Gastrocnemius medialis (tissue), 4 donors: ENCODE measurements around the gene CRAMP1. TPM values are rescaled to one million over a fixed set of nuclear protein-coding genes. Genes with fewer than 3 reads are reported as not detected.
A peak's percentile ranks its signal among the peaks of the same experiment; 100 is the strongest.

Experiments
- ATAC-seq, 2 donors: fragments of 150-250 bp; one replicate each; pipeline ENCODE4 v1.9.1; 2016
- DNase-seq, 2 donors: peaks; one replicate each; pipeline ENCODE4 v3.0.0-alpha.2; 2019
- H3K27ac ChIP-seq, 4 donors: fragments of 200-600 bp; sonication (generic); 1 replicate in 1 of 4; 2 replicates in 3 of 4; pipeline ENCODE4 v1.5.1; 2016 to 2018; ENCODE audit warnings: mild to moderate bottlenecking in 2 of 4, moderate library complexity in 1 of 4
- H3K27me3 ChIP-seq, 3 donors: fragments of 200-600 bp; sonication (generic) in 2 of 3; 1 replicate in 1 of 3; 2 replicates in 2 of 3; pipeline versions ENCODE4 v1.5.1 to v1.6.0; 2016 to 2019; ENCODE audit warnings: mild to moderate bottlenecking in 1 of 3, moderate library complexity in 1 of 3
- H3K36me3 ChIP-seq, 2 donors: fragments of 200-600 bp; sonication (generic) in 1 of 2; one replicate each; pipeline ENCODE4 v1.5.1; 2017 to 2018
- H3K4me1 ChIP-seq, 2 donors: fragments of 200-600 bp; sonication (generic) in 1 of 2; one replicate each; pipeline ENCODE4 v1.5.1; 2016 to 2017; ENCODE audit warnings: mild to moderate bottlenecking in 2 of 2
- H3K4me3 ChIP-seq, 4 donors: fragments of 200-600 bp; sonication (generic) in 3 of 4; 1 replicate in 1 of 4; 2 replicates in 3 of 4; pipeline ENCODE4 v1.5.1; 2016 to 2019; ENCODE audit warnings: mild to moderate bottlenecking in 2 of 4
- H3K9me3 ChIP-seq, 3 donors: fragments of 200-600 bp; sonication (generic) in 2 of 3; 1 replicate in 1 of 3; 2 replicates in 2 of 3; pipeline ENCODE4 v1.5.1; 2016 to 2019
- CTCF ChIP-seq, 5 experiments: fragments of 450-650 bp in 3 of 5; fragments of 200-600 bp in 2 of 5; sonication (generic) in 2 of 5; IDR thresholded peaks in 4 of 5; conservative IDR thresholded peaks in 1 of 5; 1 replicate in 4 of 5; 2 replicates in 1 of 5; pipeline ENCODE4 v1.5.1; 2016 to 2019; ENCODE audit warnings: antibody characterized with exemption in 5 of 5, mild to moderate bottlenecking in 3 of 5, moderate library complexity in 3 of 5
- POLR2A ChIP-seq, 2 donors: fragments of 450-650 bp; IDR thresholded peaks; one replicate each; pipeline ENCODE4 v1.6.1; 2017; ENCODE audit warnings: antibody characterized with exemption in 2 of 2, mild to moderate bottlenecking in 2 of 2, moderate library complexity in 2 of 2
- in situ Hi-C, 4 donors: fragments of 200-750 bp; cut with MboI; loops; one replicate each; pipeline versions ENCODE4 v1.15.0 to v1.8.0; 2017; ENCODE audit warnings: low sequenced_read_pairs in 4 of 4
- intact Hi-C: fragments of 100-400 bp; cut with DNase I; formaldehyde crosslinking; loops from one replicate; pipeline ENCODE4 v1.15.1; 2023; ENCODE audit warnings: low total_unique reads
- total RNA-seq, 4 donors: library from RNA; depleted of rRNA; stranded (reverse); fragments of >200 nt; gene quantifications; one replicate each; pipeline versions ENCODE4 v1.1.0 to v1.2.3, GENCODE V29; 2016

CRAMP1 gene
- total RNA-seq, 4 donors from 2014 or later = 7.0 to 10.7 (median 8.7) TPM

GRCh38 chr16:1705688-1706385 is 93.7 kb downstream of the CRAMP1 start, which contains the start of gene MAPK8IP3:
Gene MAPK8IP3, plus strand, starts transcription at chr16:1706195. Its CDS starts 145 bp downstream, at chr16:1706340.
- TF ChIP-seq POLR2A (IDR thresholded peaks at IDR 0.05) (peak; percentile 97 to 99), CTCF (IDR thresholded peaks at IDR 0.05 in 4 of 5, conservative IDR thresholded peaks at IDR 0.05 in 1 of 5) (peak; percentile 68 to 100 (median 100))
- H3K36me3 ChIP-seq = no peaks in the 10 kb centered on the region
- DNase-seq (peak; percentile 75 to 88), ATAC-seq (peak; percentile 86 to 91)
- peaks cover 28 to 31% of the 10 kb centered on the region in 2 donors for H3K4me1 ChIP-seq
- peak within 1 kb of the TSS; percentile 85 to 96 (median 88) for H3K4me3 ChIP-seq
- H3K27me3 ChIP-seq = no peaks in the 10 kb centered on the region
- peak within 1 kb of the TSS; percentile 89 to 94 (median 92) for H3K27ac ChIP-seq
- in situ Hi-C loops (no loop called here), intact Hi-C loops (loop anchor here (1.0 to 10.0 kb wide), 6 partner anchors 28 to 284 kb away; partner anchors contain the start of genes CRAMP1, FAHD1, HAGH and IFT140)
- H3K9me3 ChIP-seq = no peaks in the 10 kb centered on the region

DNA sequence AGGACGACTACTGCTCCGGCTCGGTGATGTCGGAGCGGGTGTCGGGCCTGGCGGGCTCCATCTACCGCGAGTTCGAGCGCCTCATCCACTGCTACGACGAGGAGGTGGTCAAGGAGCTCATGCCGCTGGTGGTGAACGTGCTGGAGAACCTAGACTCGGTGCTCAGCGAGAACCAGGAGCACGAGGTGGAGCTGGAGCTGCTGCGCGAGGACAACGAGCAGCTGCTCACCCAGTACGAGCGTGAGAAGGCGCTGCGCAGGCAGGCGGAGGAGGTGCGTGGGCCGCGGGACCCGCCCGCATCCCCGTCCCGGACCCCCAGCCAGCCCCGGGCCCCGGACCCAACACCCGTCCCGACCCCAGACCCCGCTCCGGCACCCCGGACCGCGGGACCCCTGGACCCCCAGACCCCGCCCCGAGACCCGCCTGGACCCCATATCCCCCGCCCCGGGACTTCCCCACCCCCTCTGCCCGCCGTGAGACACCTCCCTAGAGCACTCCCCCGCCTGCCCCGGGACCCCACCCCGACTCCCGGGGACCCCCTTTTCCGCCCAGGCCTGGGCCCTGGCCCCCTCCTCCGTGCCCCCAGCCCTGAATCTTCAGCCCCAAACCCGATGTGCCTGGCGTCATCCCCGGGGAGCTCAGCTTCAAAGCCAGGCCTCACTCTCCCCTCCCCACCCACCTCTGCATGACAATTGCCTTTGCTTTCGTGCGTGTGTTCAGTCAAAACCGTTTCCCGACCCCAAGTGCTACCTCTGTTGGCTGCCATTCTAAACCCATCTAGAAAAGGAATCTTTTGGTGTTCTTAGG is 94.4 kb downstream of the CRAMP1 start:
- peak overlapping the region; percentile 85 to 96 (median 88) for H3K4me3 ChIP-seq
- in situ Hi-C loops (no loop called here), intact Hi-C loops (loop anchor here (1.0 to 10.0 kb wide), 6 partner anchors 28 to 284 kb away; partner anchors contain the start of genes CRAMP1, FAHD1, HAGH and IFT140)
- H3K36me3 ChIP-seq = no peaks in the 10 kb centered on the region
- peaks cover 31 to 32% of the 10 kb centered on the region in 2 donors for H3K4me1 ChIP-seq
- ATAC-seq = peak; percentile 32 to 40
- DNase-seq = peak; percentile 12 to 35
- no peaks in the 10 kb centered on the region for H3K27me3 ChIP-seq
- TF ChIP-seq CTCF (IDR thresholded peaks at IDR 0.05 in 4 of 5, conservative IDR thresholded peaks at IDR 0.05 in 1 of 5) = no peak
- TF ChIP-seq POLR2A (IDR thresholded peaks at IDR 0.05) = no peak
- no peaks in the 10 kb centered on the region for H3K9me3 ChIP-seq
- peak overlapping the region; percentile 89 to 94 (median 92) for H3K27ac ChIP-seq

DNA sequence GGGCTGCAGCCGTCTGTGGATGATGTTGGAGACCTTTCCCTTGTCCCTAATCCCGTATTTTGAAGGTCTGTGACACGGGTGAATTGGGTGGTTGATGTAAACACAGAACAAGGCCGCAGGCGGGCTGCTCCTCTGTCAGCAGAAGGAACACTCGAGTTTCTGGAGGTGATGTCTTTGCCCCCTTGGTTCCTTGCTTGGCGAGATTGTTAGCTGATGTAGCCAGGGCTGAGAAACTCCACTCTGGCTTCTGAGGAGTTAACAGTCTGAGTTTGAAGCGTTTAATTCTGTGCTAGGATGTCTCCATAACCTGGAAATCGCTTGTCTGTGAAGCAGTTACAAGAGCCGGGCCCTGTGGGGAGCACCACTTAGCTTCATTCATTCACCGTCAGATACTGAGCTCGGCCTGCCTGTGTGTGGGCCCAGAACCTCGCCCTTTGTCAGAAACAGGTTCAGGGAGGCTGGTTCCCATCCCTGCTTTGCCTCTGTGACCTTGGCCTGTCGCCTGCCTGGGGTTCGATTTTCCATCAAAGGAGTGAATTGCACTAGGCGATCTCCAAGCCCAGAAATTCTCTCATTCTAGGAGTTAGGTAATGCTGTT is 95.1 kb downstream of the CRAMP1 start:
- DNase-seq = no peak
- Histone ChIP-seq H3K4me1 (peaks cover 31 to 32% of the 10 kb centered on the region in 2 donors), H3K27ac (peak overlapping the region; percentile 89 to 94 (median 92)), H3K4me3 (peak overlapping the region; percentile 85 to 96 (median 88)), H3K36me3 (no peaks in the 10 kb centered on the region), H3K27me3 (no peaks in the 10 kb centered on the region), H3K9me3 (no peaks in the 10 kb centered on the region)
- no peak for TF ChIP-seq POLR2A (IDR thresholded peaks at IDR 0.05)
- TF ChIP-seq CTCF (IDR thresholded peaks at IDR 0.05 in 4 of 5, conservative IDR thresholded peaks at IDR 0.05 in 1 of 5) = no peak
- in situ Hi-C loops = no loop called here
- ATAC-seq = no peak
- intact Hi-C loops = loop anchor here (2.0 to 10.0 kb wide), 4 partner anchors 75 to 285 kb away; partner anchors contain the start of genes FAHD1, HAGH, NUBP2 and SPSB3

- Histone ChIP-seq H3K9me3 (no peaks in the 10 kb centered on the region), H3K4me1 (peaks cover 31 to 32% of the 10 kb centered on the region in 2 donors), H3K4me3 (peak overlapping the region in 1 of 4 donors; percentile 85), H3K27me3 (no peaks in the 10 kb centered on the region), H3K36me3 (no peaks in the 10 kb centered on the region), H3K27ac (peak overlapping the region; percentile 41 to 94 (median 90))
- TF ChIP-seq CTCF (IDR thresholded peaks at IDR 0.05 in 4 of 5, conservative IDR thresholded peaks at IDR 0.05 in 1 of 5) = no peak
- TF ChIP-seq POLR2A (IDR thresholded peaks at IDR 0.05) = no peak
- intact Hi-C loops = loop anchor here (5.0 to 10.0 kb wide), 3 partner anchors 74 to 286 kb away; partner anchors contain the start of genes NUBP2, SPSB3, TELO2 and UQCC4
- DNase-seq (no peak), ATAC-seq (no peak)
- in situ Hi-C loops = no loop called here
These were observed 96.1 kb downstream of the CRAMP1 start for GRCh38 chr16:1708083-1708767.
